CD4-positive, alpha-beta T cell (primary cell): ENCODE data around the gene B4GALT6. TPM values are rescaled to one million over a fixed set of nuclear protein-coding genes. Genes with fewer than 3 reads are reported as not detected.

ENCODE experiments used
- ATAC-seq: fragments of 200-7000 bp; cut with Tn5 transposase; one replicate; pipeline ENCODE4 v1.10.0; 2022; ENCODE audit warnings: mild to moderate bottlenecking; ENCODE audit not compliant: poor library complexity
- CTCF ChIA-PET: fragments of 350-600 bp; sonication (Branson Sonifier 250); formaldehyde crosslinking; loops from one replicate; lab custom pipeline; 2021; ENCODE audit warnings: antibody characterized with exemption, inconsistent platforms; lab: Charles Lee
- POLR2A ChIA-PET: fragments of 350-600 bp; sonication (Branson Sonifier 250); formaldehyde crosslinking; loops from one replicate; lab custom pipeline; 2021; ENCODE audit warnings: antibody characterized with exemption, inconsistent platforms; lab: Charles Lee
- DNase-seq, 14 experiments: peaks; one replicate each; pipeline ENCODE4 v3.0.0-alpha.2; 2013 to 2020; ENCODE audit warnings: mixed read lengths in 2 of 14
- H3K27ac ChIP-seq, 2 donors: one replicate each; pipeline versions ENCODE4 v1.5.1 to v1.7.0; 2013; ENCODE audit warnings: low read length in 2 of 2, low read depth in 1 of 2, mild to moderate bottlenecking in 1 of 2
- H3K27me3 ChIP-seq, 2 experiments: 1 replicate in 1 of 2; 2 replicates in 1 of 2; pipeline versions ENCODE4 v1.6.1 to v1.7.0; 2013; ENCODE audit warnings: low read length in 2 of 2, control low read depth in 1 of 2, mild to moderate bottlenecking in 1 of 2, moderate library complexity in 1 of 2; ENCODE audit not compliant: insufficient read depth in 2 of 2, control insufficient read depth in 1 of 2
- H3K36me3 ChIP-seq: one replicate; pipeline ENCODE4 v1.6.1; 2013; ENCODE audit warnings: low read length, control low read depth; ENCODE audit not compliant: insufficient read depth
- H3K4me1 ChIP-seq: one replicate; pipeline ENCODE4 v1.6.1; 2013; ENCODE audit warnings: low read length, control low read depth; ENCODE audit not compliant: insufficient read depth
- H3K4me3 ChIP-seq: one replicate; pipeline ENCODE4 v1.5.1; 2013; ENCODE audit warnings: mild to moderate bottlenecking, low read length, moderate library complexity
- H3K9me3 ChIP-seq, 2 experiments: 1 replicate in 1 of 2; 2 replicates in 1 of 2; pipeline versions ENCODE4 v1.6.1 to v1.7.0; 2013; ENCODE audit warnings: low read length in 2 of 2, mild to moderate bottlenecking in 2 of 2, control low read depth in 1 of 2, moderate library complexity in 1 of 2; ENCODE audit not compliant: control insufficient read depth in 1 of 2, insufficient read depth in 1 of 2
- H3K27ac Mint-ChIP-seq: one replicate; pipeline ENCODE4 v1.8.0; 2020; ENCODE audit warnings: mixed read lengths
- H3K27me3 Mint-ChIP-seq: one replicate; pipeline ENCODE4 v1.8.0; 2021; ENCODE audit warnings: mixed read lengths
- H3K36me3 Mint-ChIP-seq: one replicate; pipeline ENCODE4 v1.8.0; 2021; ENCODE audit warnings: low read depth, mixed read lengths
- H3K4me1 Mint-ChIP-seq: one replicate; pipeline ENCODE4 v1.8.0; 2021; ENCODE audit warnings: low read depth, mixed read lengths
- H3K4me3 Mint-ChIP-seq: one replicate; pipeline ENCODE4 v1.8.0; 2020; ENCODE audit warnings: mild to moderate bottlenecking, mixed read lengths
- H3K9me3 Mint-ChIP-seq: one replicate; pipeline ENCODE4 v1.8.0; 2020; ENCODE audit warnings: mixed read lengths
- intact Hi-C, 2 experiments: fragments of 100-400 bp; cut with DNase I in 1 of 2; cut with micrococcal nuclease in 1 of 2; formaldehyde crosslinking; loops; one replicate each; pipeline versions ENCODE4 v1.15.1 to v1.9.0; 2023 to 2025; cut with DNase I, micrococcal nuclease
- total RNA-seq, 174 experiments: library from RNA in 2 of 174; stranded (reverse) in 2 of 174; gene quantifications; one replicate each; pipeline ENCODE4 v1.2.3 and lab custom pipeline; 2021 to 2026
- TF ChIP-seq, protein P1 (sequence below): fragments of 200-600 bp; IDR thresholded peaks from one replicate; pipeline ENCODE4 v1.8.0; 2022; ENCODE audit warnings: antibody characterized with exemption, mild to moderate bottlenecking

B4GALT6 gene
- total RNA-seq, 2 experiments from 2014 or later, result 0.75 TPM; not detected in 1

DNA sequence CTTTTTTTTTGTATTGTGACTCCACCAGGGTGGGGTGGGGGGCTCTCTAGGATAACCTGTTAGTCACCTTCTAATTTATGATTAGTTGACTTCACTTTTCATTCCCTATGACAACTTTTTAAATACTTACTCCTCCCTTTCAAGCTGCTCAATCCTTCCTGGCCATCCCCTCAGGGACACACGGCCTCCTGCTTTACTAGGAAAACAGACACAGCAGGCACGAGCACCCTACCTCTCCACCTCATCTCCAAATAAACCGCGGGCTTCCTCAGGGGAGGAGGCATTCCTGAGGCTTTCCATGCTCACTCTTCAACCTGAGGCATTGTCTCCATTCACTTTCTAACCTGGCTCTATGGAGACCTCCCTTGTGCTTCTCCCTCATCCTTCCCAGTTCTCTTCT is 33.0 kb downstream of the B4GALT6 start:
- Mint-ChIP-seq H3K4me3 (no peak overlapping the region), H3K27me3 (peaks cover 44% of the 10 kb centered on the region), H3K9me3 (no peaks in the 10 kb centered on the region), H3K36me3 (no peaks in the 10 kb centered on the region), H3K27ac (no peak overlapping the region), H3K4me1 (peaks cover 5% of the 10 kb centered on the region)
- intact Hi-C loops, result no loop called here
- Histone ChIP-seq H3K27me3 (peaks cover 4 to 12% of the 10 kb centered on the region in 2 experiments), H3K27ac (no peak overlapping the region), H3K36me3 (no peaks in the 10 kb centered on the region), H3K9me3 (no peaks in the 10 kb centered on the region), H3K4me1 (no peaks in the 10 kb centered on the region), H3K4me3 (no peak overlapping the region)
- POLR2A ChIA-PET, result no interaction called here
- ATAC-seq (no peak), DNase-seq (no peak)
- CTCF ChIA-PET, result no interaction called here
- TF ChIP-seq, protein P1, sequence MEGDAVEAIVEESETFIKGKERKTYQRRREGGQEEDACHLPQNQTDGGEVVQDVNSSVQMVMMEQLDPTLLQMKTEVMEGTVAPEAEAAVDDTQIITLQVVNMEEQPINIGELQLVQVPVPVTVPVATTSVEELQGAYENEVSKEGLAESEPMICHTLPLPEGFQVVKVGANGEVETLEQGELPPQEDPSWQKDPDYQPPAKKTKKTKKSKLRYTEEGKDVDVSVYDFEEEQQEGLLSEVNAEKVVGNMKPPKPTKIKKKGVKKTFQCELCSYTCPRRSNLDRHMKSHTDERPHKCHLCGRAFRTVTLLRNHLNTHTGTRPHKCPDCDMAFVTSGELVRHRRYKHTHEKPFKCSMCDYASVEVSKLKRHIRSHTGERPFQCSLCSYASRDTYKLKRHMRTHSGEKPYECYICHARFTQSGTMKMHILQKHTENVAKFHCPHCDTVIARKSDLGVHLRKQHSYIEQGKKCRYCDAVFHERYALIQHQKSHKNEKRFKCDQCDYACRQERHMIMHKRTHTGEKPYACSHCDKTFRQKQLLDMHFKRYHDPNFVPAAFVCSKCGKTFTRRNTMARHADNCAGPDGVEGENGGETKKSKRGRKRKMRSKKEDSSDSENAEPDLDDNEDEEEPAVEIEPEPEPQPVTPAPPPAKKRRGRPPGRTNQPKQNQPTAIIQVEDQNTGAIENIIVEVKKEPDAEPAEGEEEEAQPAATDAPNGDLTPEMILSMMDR, result no peak

DNA sequence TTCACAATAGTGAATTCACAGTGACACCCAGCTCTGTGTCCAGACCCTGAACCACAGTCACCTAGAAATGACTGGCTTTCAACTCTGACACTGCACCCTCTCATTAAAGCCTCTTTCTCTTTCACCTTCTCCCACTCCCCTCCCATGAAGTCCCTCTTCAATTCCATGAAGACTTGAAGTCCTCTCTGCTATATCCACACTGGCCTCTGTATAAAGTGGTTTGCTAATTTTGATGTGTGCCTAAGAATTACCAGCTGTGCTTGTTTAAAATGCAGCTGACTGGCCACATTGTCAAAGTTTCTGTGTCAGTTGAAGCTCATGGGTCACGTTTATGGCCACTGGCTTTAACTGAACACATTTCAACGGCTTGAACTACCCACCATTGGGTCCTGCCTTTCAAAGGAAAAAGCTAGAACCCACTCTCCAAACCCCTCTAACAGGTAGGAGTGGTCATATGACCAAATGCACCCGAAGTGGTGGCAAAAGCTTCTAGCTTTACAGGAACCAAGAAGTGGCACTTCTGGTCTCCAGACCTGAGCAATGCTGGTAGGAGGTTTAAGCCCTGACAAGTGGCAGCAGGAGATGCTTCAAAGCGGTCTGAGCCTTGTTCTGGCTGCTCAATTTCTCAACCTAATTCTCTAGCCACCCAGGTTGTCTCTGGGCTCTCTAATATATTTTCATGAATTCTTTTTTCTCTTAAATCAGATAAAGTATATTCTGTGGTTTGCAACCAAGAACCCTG is 34.2 kb downstream of the B4GALT6 start:
- no peaks in the 10 kb centered on the region for H3K36me3 ChIP-seq
- intact Hi-C loops, result no loop called here
- H3K4me1 Mint-ChIP-seq, result peaks cover 10% of the 10 kb centered on the region
- H3K36me3 Mint-ChIP-seq, result no peaks in the 10 kb centered on the region
- ChIA-PET CTCF (no interaction called here), POLR2A (interaction anchor here (1.3 kb wide), 1 partner anchor 9 kb away, joined by 3 read pairs; no protein-coding TSS in a partner anchor)
- no peak overlapping the region for H3K27ac Mint-ChIP-seq
- no peaks in the 10 kb centered on the region for H3K4me1 ChIP-seq
- H3K4me3 ChIP-seq, result no peak overlapping the region
- DNase-seq, result no peak
- H3K27ac ChIP-seq, result no peak overlapping the region
- H3K4me3 Mint-ChIP-seq, result no peak overlapping the region
- no peaks in the 10 kb centered on the region for H3K9me3 Mint-ChIP-seq
- peaks cover 44% of the 10 kb centered on the region for H3K27me3 Mint-ChIP-seq
- TF ChIP-seq, protein P1, result no peak
- H3K27me3 ChIP-seq, result peaks cover 3 to 10% of the 10 kb centered on the region in 2 experiments
- ATAC-seq, result no peak
- no peaks in the 10 kb centered on the region for H3K9me3 ChIP-seq

DNA sequence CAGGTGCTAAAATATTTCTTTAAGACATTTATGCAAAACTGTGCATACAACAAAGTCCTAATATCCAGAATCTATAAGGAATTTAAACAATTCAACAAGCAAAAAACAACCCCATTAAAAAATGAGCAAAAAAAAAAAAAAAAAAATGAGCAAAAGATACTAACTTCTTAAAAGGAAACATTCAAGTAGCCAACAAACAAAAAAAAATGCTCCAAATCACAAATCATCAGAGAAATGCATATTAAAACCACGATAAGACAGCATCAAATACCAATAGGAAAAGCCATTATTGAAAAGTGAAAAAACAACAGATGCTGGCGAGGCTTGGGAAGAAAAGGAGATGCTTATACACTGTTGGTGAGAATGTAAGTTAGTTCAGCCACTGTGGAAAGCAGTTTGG is 34.9 kb downstream of the B4GALT6 start:
- H3K9me3 Mint-ChIP-seq, result no peaks in the 10 kb centered on the region
- no peaks in the 10 kb centered on the region for H3K36me3 ChIP-seq
- peaks cover 44% of the 10 kb centered on the region for H3K27me3 Mint-ChIP-seq
- no peak overlapping the region for H3K27ac Mint-ChIP-seq
- CTCF ChIA-PET, result no interaction called here
- ATAC-seq (no peak), DNase-seq (no peak)
- no peaks in the 10 kb centered on the region for H3K36me3 Mint-ChIP-seq
- H3K27me3 ChIP-seq, result peaks cover 0 to 8% of the 10 kb centered on the region in 2 experiments
- TF ChIP-seq, protein P1, result no peak
- intact Hi-C loops, result no loop called here
- H3K4me3 ChIP-seq, result no peak overlapping the region
- no peak overlapping the region for H3K4me3 Mint-ChIP-seq
- H3K4me1 ChIP-seq, result no peaks in the 10 kb centered on the region
- H3K9me3 ChIP-seq, result no peaks in the 10 kb centered on the region
- no peak overlapping the region for H3K27ac ChIP-seq
- peaks cover 10% of the 10 kb centered on the region for H3K4me1 Mint-ChIP-seq
- POLR2A ChIA-PET, result no interaction called here
